ENCODE data around the gene ADAMTS17. TPM values are rescaled to one million over a fixed set of nuclear protein-coding genes. Genes with fewer than 3 reads are reported as not detected.
A peak's percentile ranks its signal among the peaks of the same experiment; 100 is the strongest.

ADAMTS17 gene
- total RNA-seq, 1 experiment from 2014 or later, result 4.2 TPM

DNA sequence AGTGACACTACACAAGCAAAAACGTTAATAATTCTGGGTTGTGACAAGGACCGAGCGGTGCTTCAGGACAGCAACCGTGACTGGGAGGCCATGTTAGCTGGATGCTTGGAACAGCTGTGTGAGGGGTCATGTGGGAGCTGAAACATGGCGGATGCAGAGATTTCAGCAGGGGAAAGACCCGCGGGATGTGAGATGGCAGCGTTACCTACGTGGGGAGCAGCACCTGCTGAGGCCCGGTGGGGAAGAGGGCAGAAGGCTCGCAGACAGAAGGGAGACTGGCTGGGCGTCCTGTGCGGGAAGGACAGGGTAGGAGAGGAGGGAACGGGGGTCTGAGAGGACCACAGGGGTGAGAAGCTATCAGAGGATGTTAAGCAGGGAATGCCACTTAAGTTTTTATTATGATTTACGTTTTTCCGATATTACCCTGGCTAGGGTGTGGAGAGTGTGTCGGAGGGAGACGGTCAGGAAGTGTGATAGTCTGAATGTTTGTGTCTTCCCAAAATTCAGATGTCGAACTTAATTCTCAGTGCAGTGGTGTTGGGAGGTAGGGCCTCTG is 379.7 kb downstream of the ADAMTS17 start:
- no peak overlapping the region for H3K4me2 ChIP-seq (ENCODE audit: low read length)
- ChIA-PET CTCF (interaction anchor here (0.7 kb wide), 1 partner anchor 707 kb away, joined by 4 read pairs; no protein-coding TSS in a partner anchor), POLR2A (no interaction called here), RAD21 (ENCODE audit: low non-redundant PET in 1 of 2, low total read pairs in 2 of 2, uncharacterized antibody in 2 of 2, unreplicated experiment in 2 of 2) (interaction anchor here in 1 of 2 experiments (0.7 kb wide), 1 partner anchor 22 kb away, joined by 4 read pairs; no protein-coding TSS in a partner anchor)
- H3K36me3 ChIP-seq (ENCODE audit: control insufficient read depth in 1 of 2, insufficient read depth in 2 of 2, low read length in 2 of 2), result no peaks in the 10 kb centered on the region
- H3K9me3 ChIP-seq (ENCODE audit: control insufficient read depth in 1 of 2, insufficient read depth in 1 of 2, low read depth in 1 of 2, low read length in 2 of 2), result no peaks in the 10 kb centered on the region
- intact Hi-C loops (cut with micrococcal nuclease), result no loop called here
- no peak overlapping the region for H2AFZ ChIP-seq (ENCODE audit: low read depth, low read length, poor library complexity, severe bottlenecking)
- no TSS peak for BruUV-seq (replicated peaks)
- TF ChIP-seq ATF3 (IDR thresholded peaks at IDR 0.05) (no peak), JUND (IDR thresholded peaks at IDR 0.05) (no peak), YY1 (IDR thresholded peaks at IDR 0.05; ENCODE audit: extremely low read depth, insufficient replicate concordance, low read depth, low read length) (no peak), CTCF (IDR thresholded peaks at IDR 0.05 in 2 of 3, conservative IDR thresholded peaks at IDR 0.05 in 1 of 3; ENCODE audit: borderline replicate concordance in 1 of 3, insufficient read depth in 1 of 3, low read depth in 2 of 3, low read length in 2 of 3) (no peak)
- no peak overlapping the region for H3K27ac ChIP-seq (ENCODE audit: low read depth, low read length)
- H3K9ac ChIP-seq (ENCODE audit: low read length), result no peak overlapping the region
- H3K4me1 ChIP-seq (ENCODE audit: control insufficient read depth in 1 of 2, insufficient read depth in 2 of 2, low read length in 2 of 2), result no peaks in the 10 kb centered on the region
- no peaks in the 10 kb centered on the region for H4K20me1 ChIP-seq (ENCODE audit: insufficient read depth)
- no peaks in the 10 kb centered on the region for H3K9me2 ChIP-seq (ENCODE audit: insufficient read depth)
- DNase-seq (ENCODE audit: low read depth, low spot score) (no peak), ATAC-seq (no peak)
- H3K4me3 ChIP-seq (replicated peaks in 1 of 2; ENCODE audit: low read depth in 1 of 2, low read length in 2 of 2), result no peak overlapping the region
- H3K27me3 ChIP-seq (ENCODE audit: insufficient read depth, low read length), result no peaks in the 10 kb centered on the region
- H3K79me2 ChIP-seq (ENCODE audit: insufficient read depth, low read length), result no peaks in the 10 kb centered on the region

- H2AFZ ChIP-seq (ENCODE audit: low read depth, low read length, poor library complexity, severe bottlenecking), result no peak overlapping the region
- H3K4me1 ChIP-seq (ENCODE audit: control insufficient read depth in 1 of 2, insufficient read depth in 2 of 2, low read length in 2 of 2), result no peaks in the 10 kb centered on the region
- ChIA-PET POLR2A (no interaction called here), CTCF (interaction anchor here (1.1 kb wide), 1 partner anchor 688 kb away, joined by 4 read pairs; no protein-coding TSS in a partner anchor), RAD21 (ENCODE audit: low non-redundant PET in 1 of 2, low total read pairs in 2 of 2, uncharacterized antibody in 2 of 2, unreplicated experiment in 2 of 2) (no interaction called here)
- no peaks in the 10 kb centered on the region for H3K9me3 ChIP-seq (ENCODE audit: control insufficient read depth in 1 of 2, insufficient read depth in 1 of 2, low read depth in 1 of 2, low read length in 2 of 2)
- H3K27me3 ChIP-seq (ENCODE audit: insufficient read depth, low read length), result no peaks in the 10 kb centered on the region
- no peaks in the 10 kb centered on the region for H4K20me1 ChIP-seq (ENCODE audit: insufficient read depth)
- H3K4me3 ChIP-seq (replicated peaks in 1 of 2; ENCODE audit: low read depth in 1 of 2, low read length in 2 of 2), result no peak overlapping the region
- no peak overlapping the region for H3K4me2 ChIP-seq (ENCODE audit: low read length)
- no peak overlapping the region for H3K27ac ChIP-seq (ENCODE audit: low read depth, low read length)
- intact Hi-C loops (cut with micrococcal nuclease), result loop anchor here (1.0 kb wide), 1 partner anchor 378 kb away; no protein-coding TSS in a partner anchor
- no TSS peak for BruUV-seq (replicated peaks)
- H3K36me3 ChIP-seq (ENCODE audit: control insufficient read depth in 1 of 2, insufficient read depth in 2 of 2, low read length in 2 of 2), result no peaks in the 10 kb centered on the region
- H3K9ac ChIP-seq (ENCODE audit: low read length), result no peak overlapping the region
- DNase-seq (ENCODE audit: low read depth, low spot score), result peak; percentile 51
- H3K79me2 ChIP-seq (ENCODE audit: insufficient read depth, low read length), result no peaks in the 10 kb centered on the region
- no peaks in the 10 kb centered on the region for H3K9me2 ChIP-seq (ENCODE audit: insufficient read depth)
- peak; percentile 79 for ATAC-seq
- TF ChIP-seq CTCF (IDR thresholded peaks at IDR 0.05 in 2 of 3, conservative IDR thresholded peaks at IDR 0.05 in 1 of 3; ENCODE audit: borderline replicate concordance in 1 of 3, insufficient read depth in 1 of 3, low read depth in 2 of 3, low read length in 2 of 3) (peak; percentile 42 to 59 (median 45); a peak in 5 of 6 replicates), POLR2AphosphoS5 (IDR thresholded peaks at IDR 0.05; ENCODE audit: low read depth, low read length) (no peak), MAX (IDR thresholded peaks at IDR 0.05) (no peak), CEBPB (IDR thresholded peaks at IDR 0.05; ENCODE audit: low read depth) (no peak), RAD21 (IDR thresholded peaks at IDR 0.05; ENCODE audit: low read depth) (peak; percentile 67), YY1 (IDR thresholded peaks at IDR 0.05; ENCODE audit: extremely low read depth, insufficient replicate concordance, low read depth, low read length) (no peak), TCF7L2 (IDR thresholded peaks at IDR 0.05; ENCODE audit: borderline replicate concordance, extremely low read depth, insufficient read depth, insufficient read length) (no peak), SIN3A (IDR thresholded peaks at IDR 0.05; ENCODE audit: low read depth) (no peak)
Measured at GRCh38 chr15:99961011-99961441, 380.7 kb downstream of the ADAMTS17 start.

Measured in HCT116 (cell line).